Ovary (tissue), 3 donors: ENCODE data around the gene STAT6.

Experiments
- EP300 ChIP-seq: sonication (generic); formaldehyde crosslinking; IDR thresholded peaks from one replicate; pipeline ENCODE4 v1.6.1; 2017; ENCODE audit warnings: antibody characterized with exemption
- POLR2A ChIP-seq: fragments of 450-650 bp; IDR thresholded peaks from one replicate; pipeline ENCODE4 v1.6.1; 2017; ENCODE audit warnings: antibody characterized with exemption, mild to moderate bottlenecking, moderate library complexity
- TF ChIP-seq, protein P1 (sequence below), 3 donors: fragments of 450-650 bp in 2 of 3; fragments of 200-600 bp in 1 of 3; IDR thresholded peaks; one replicate each; pipeline versions ENCODE4 v1.5.1 to v1.8.0; 2016 to 2022; ENCODE audit warnings: antibody characterized with exemption in 3 of 3, mild to moderate bottlenecking in 1 of 3
- donor health status: DM: no; HTN: no; CAD: no.

DNA sequence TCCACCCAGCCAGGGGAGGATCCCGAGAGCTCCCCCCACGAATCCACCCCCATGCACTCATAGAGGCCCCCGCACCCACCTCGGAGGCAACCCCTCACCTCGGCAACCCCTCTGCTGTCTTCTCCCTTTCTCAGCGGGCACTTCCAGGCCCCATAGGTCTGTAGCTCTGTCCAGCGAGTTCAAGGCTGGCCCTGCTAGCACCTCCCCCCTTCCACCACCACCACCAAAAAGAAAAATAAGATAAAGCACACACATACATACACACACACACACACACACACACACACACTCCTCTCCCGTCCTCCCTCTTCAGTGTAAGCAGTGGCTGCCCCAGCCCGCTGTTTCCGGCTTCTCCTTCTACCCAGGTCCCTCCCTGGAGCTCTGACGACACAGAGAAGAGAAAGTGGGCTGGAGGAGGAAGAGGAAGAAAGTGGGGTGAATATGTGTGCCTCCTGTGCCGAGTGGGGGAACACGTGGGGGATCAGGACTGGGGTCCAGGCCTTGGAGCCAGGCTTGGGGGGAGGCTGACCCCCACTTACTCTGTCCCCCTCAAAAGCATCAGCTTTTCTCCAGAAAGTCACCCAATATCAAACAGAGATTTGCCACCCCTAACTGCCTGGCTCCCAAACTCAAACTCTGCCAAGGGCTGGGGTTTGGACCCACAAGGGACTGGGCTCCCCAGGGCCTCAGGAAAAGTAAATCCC, at the start of gene STAT6:
- peak; percentile 73 for TF ChIP-seq POLR2A
- TF ChIP-seq, protein P1, sequence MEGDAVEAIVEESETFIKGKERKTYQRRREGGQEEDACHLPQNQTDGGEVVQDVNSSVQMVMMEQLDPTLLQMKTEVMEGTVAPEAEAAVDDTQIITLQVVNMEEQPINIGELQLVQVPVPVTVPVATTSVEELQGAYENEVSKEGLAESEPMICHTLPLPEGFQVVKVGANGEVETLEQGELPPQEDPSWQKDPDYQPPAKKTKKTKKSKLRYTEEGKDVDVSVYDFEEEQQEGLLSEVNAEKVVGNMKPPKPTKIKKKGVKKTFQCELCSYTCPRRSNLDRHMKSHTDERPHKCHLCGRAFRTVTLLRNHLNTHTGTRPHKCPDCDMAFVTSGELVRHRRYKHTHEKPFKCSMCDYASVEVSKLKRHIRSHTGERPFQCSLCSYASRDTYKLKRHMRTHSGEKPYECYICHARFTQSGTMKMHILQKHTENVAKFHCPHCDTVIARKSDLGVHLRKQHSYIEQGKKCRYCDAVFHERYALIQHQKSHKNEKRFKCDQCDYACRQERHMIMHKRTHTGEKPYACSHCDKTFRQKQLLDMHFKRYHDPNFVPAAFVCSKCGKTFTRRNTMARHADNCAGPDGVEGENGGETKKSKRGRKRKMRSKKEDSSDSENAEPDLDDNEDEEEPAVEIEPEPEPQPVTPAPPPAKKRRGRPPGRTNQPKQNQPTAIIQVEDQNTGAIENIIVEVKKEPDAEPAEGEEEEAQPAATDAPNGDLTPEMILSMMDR (IDR thresholded peaks at IDR 0.05): peak in 2 of 3 donors; percentile 50 to 59
- no peak for TF ChIP-seq EP300
